ENCODE results near the gene KIF13A. TPM values are rescaled to one million over a fixed set of nuclear protein-coding genes. Genes with fewer than 3 reads are reported as not detected.

The KIF13A gene
- total RNA-seq, 1 experiment from 2014 or later = 0.07 TPM

GRCh38 chr6:17728551-17729222, 258.7 kb downstream of the KIF13A start:
- no peaks in the 10 kb centered on the region for H3K27me3 ChIP-seq (ENCODE audit: low read length)
- H3K4me2 ChIP-seq (ENCODE audit: low read depth, low read length, poor library complexity, severe bottlenecking) = no peak overlapping the region
- H3K4me3 ChIP-seq (ENCODE audit: low read length) = no peak overlapping the region
- H4K20me1 ChIP-seq (ENCODE audit: insufficient read depth, low read depth, low read length) = no peaks in the 10 kb centered on the region
- no peak overlapping the region for H2AFZ ChIP-seq (ENCODE audit: low read length)
- H3K9ac ChIP-seq (ENCODE audit: low read length) = no peak overlapping the region
- no peaks in the 10 kb centered on the region for H3K36me3 ChIP-seq (ENCODE audit: insufficient read depth, low read length)
- no peaks in the 10 kb centered on the region for H3K9me2 ChIP-seq (replicated peaks; ENCODE audit: insufficient read depth, low read length)
- H3K4me1 ChIP-seq (ENCODE audit: low read length) = no peaks in the 10 kb centered on the region
- H3K9me3 ChIP-seq (ENCODE audit: low read length) = no peaks in the 10 kb centered on the region
- no peaks in the 10 kb centered on the region for H3K79me2 ChIP-seq (ENCODE audit: low read length)
- DNase-seq = no peak
- no peak overlapping the region for H3K27ac ChIP-seq (ENCODE audit: low read length)

- H3K27me3 ChIP-seq (ENCODE audit: low read length) = no peaks in the 10 kb centered on the region
- no peaks in the 10 kb centered on the region for H3K79me2 ChIP-seq (ENCODE audit: low read length)
- DNase-seq = no peak
- no peak overlapping the region for H3K27ac ChIP-seq (ENCODE audit: low read length)
- H2AFZ ChIP-seq (ENCODE audit: low read length) = no peak overlapping the region
- no peak overlapping the region for H3K9ac ChIP-seq (ENCODE audit: low read length)
- no peaks in the 10 kb centered on the region for H3K9me3 ChIP-seq (ENCODE audit: low read length)
- no peaks in the 10 kb centered on the region for H4K20me1 ChIP-seq (ENCODE audit: insufficient read depth, low read depth, low read length)
- H3K4me2 ChIP-seq (ENCODE audit: low read depth, low read length, poor library complexity, severe bottlenecking) = no peak overlapping the region
- no peaks in the 10 kb centered on the region for H3K4me1 ChIP-seq (ENCODE audit: low read length)
- no peak overlapping the region for H3K4me3 ChIP-seq (ENCODE audit: low read length)
- no peaks in the 10 kb centered on the region for H3K9me2 ChIP-seq (replicated peaks; ENCODE audit: insufficient read depth, low read length)
- no peaks in the 10 kb centered on the region for H3K36me3 ChIP-seq (ENCODE audit: insufficient read depth, low read length)
Measured at GRCh38 chr6:17725083-17725482, 262.4 kb downstream of the KIF13A start.

- no peak overlapping the region for H3K9ac ChIP-seq (ENCODE audit: low read length)
Measured at GRCh38 chr6:17724341-17724740, 263.1 kb downstream of the KIF13A start.

GRCh38 chr6:17721671-17722070, 265.8 kb downstream of the KIF13A start:
- no peak overlapping the region for H3K27ac ChIP-seq (ENCODE audit: low read length)
- no peaks in the 10 kb centered on the region for H4K20me1 ChIP-seq (ENCODE audit: insufficient read depth, low read depth, low read length)
- H3K4me2 ChIP-seq (ENCODE audit: low read depth, low read length, poor library complexity, severe bottlenecking) = no peak overlapping the region
- H2AFZ ChIP-seq (ENCODE audit: low read length) = no peak overlapping the region
- DNase-seq = no peak
- H3K4me1 ChIP-seq (ENCODE audit: low read length) = no peaks in the 10 kb centered on the region
- H3K27me3 ChIP-seq (ENCODE audit: low read length) = no peaks in the 10 kb centered on the region
- H3K4me3 ChIP-seq (ENCODE audit: low read length) = no peak overlapping the region
- no peaks in the 10 kb centered on the region for H3K9me3 ChIP-seq (ENCODE audit: low read length)
- no peaks in the 10 kb centered on the region for H3K79me2 ChIP-seq (ENCODE audit: low read length)
- no peaks in the 10 kb centered on the region for H3K9me2 ChIP-seq (replicated peaks; ENCODE audit: insufficient read depth, low read length)
- no peak overlapping the region for H3K9ac ChIP-seq (ENCODE audit: low read length)
- H3K36me3 ChIP-seq (ENCODE audit: insufficient read depth, low read length) = no peaks in the 10 kb centered on the region

More at GRCh38 chr6:17724341-17724740, 263.1 kb downstream of the KIF13A start:
- no peak overlapping the region for H3K4me3 ChIP-seq (ENCODE audit: low read length)
- H2AFZ ChIP-seq (ENCODE audit: low read length) = no peak overlapping the region
- no peak overlapping the region for H3K27ac ChIP-seq (ENCODE audit: low read length)
- H3K4me1 ChIP-seq (ENCODE audit: low read length) = no peaks in the 10 kb centered on the region
- H3K27me3 ChIP-seq (ENCODE audit: low read length) = no peaks in the 10 kb centered on the region
- H3K9me2 ChIP-seq (replicated peaks; ENCODE audit: insufficient read depth, low read length) = no peaks in the 10 kb centered on the region
- H3K79me2 ChIP-seq (ENCODE audit: low read length) = no peaks in the 10 kb centered on the region
- H3K4me2 ChIP-seq (ENCODE audit: low read depth, low read length, poor library complexity, severe bottlenecking) = no peak overlapping the region
- H3K36me3 ChIP-seq (ENCODE audit: insufficient read depth, low read length) = no peaks in the 10 kb centered on the region
- H3K9me3 ChIP-seq (ENCODE audit: low read length) = no peaks in the 10 kb centered on the region
- no peak for DNase-seq
- no peaks in the 10 kb centered on the region for H4K20me1 ChIP-seq (ENCODE audit: insufficient read depth, low read depth, low read length)

GRCh38 chr6:17719323-17720041, 268.0 kb downstream of the KIF13A start:
- no peak overlapping the region for H3K4me3 ChIP-seq (ENCODE audit: low read length)
- H3K4me2 ChIP-seq (ENCODE audit: low read depth, low read length, poor library complexity, severe bottlenecking) = no peak overlapping the region
- no peaks in the 10 kb centered on the region for H3K9me2 ChIP-seq (replicated peaks; ENCODE audit: insufficient read depth, low read length)
- H3K4me1 ChIP-seq (ENCODE audit: low read length) = no peaks in the 10 kb centered on the region
- no peak for DNase-seq
- no peaks in the 10 kb centered on the region for H3K9me3 ChIP-seq (ENCODE audit: low read length)
- H3K9ac ChIP-seq (ENCODE audit: low read length) = no peak overlapping the region
- no peaks in the 10 kb centered on the region for H4K20me1 ChIP-seq (ENCODE audit: insufficient read depth, low read depth, low read length)
- no peak overlapping the region for H2AFZ ChIP-seq (ENCODE audit: low read length)
- no peak overlapping the region for H3K27ac ChIP-seq (ENCODE audit: low read length)
- no peaks in the 10 kb centered on the region for H3K27me3 ChIP-seq (ENCODE audit: low read length)
- H3K79me2 ChIP-seq (ENCODE audit: low read length) = no peaks in the 10 kb centered on the region
- H3K36me3 ChIP-seq (ENCODE audit: insufficient read depth, low read length) = no peaks in the 10 kb centered on the region

- H3K4me1 ChIP-seq (ENCODE audit: low read length) = no peaks in the 10 kb centered on the region
- no peak overlapping the region for H2AFZ ChIP-seq (ENCODE audit: low read length)
- H3K9me3 ChIP-seq (ENCODE audit: low read length) = no peaks in the 10 kb centered on the region
Measured at GRCh38 chr6:17716221-17716620, 271.2 kb downstream of the KIF13A start.

GRCh38 chr6:17714879-17715851, 272.3 kb downstream of the KIF13A start:
- Histone ChIP-seq H3K79me2 (ENCODE audit: low read length) (no peaks in the 10 kb centered on the region), H3K4me1 (ENCODE audit: low read length) (no peaks in the 10 kb centered on the region), H3K4me2 (ENCODE audit: low read depth, low read length, poor library complexity, severe bottlenecking) (no peak overlapping the region), H2AFZ (ENCODE audit: low read length) (no peak overlapping the region), H3K27ac (ENCODE audit: low read length) (no peak overlapping the region), H4K20me1 (ENCODE audit: insufficient read depth, low read depth, low read length) (no peaks in the 10 kb centered on the region), H3K36me3 (ENCODE audit: insufficient read depth, low read length) (no peaks in the 10 kb centered on the region), H3K9me3 (ENCODE audit: low read length) (no peaks in the 10 kb centered on the region), H3K27me3 (ENCODE audit: low read length) (no peaks in the 10 kb centered on the region), H3K4me3 (ENCODE audit: low read length) (no peak overlapping the region), H3K9me2 (replicated peaks; ENCODE audit: insufficient read depth, low read length) (no peaks in the 10 kb centered on the region), H3K9ac (ENCODE audit: low read length) (no peak overlapping the region)
- no peak for DNase-seq

More at GRCh38 chr6:17716221-17716620, 271.2 kb downstream of the KIF13A start:
- no peaks in the 10 kb centered on the region for H3K9me2 ChIP-seq (replicated peaks; ENCODE audit: insufficient read depth, low read length)
- H3K27me3 ChIP-seq (ENCODE audit: low read length) = no peaks in the 10 kb centered on the region
- no peak overlapping the region for H3K9ac ChIP-seq (ENCODE audit: low read length)
- H3K27ac ChIP-seq (ENCODE audit: low read length) = no peak overlapping the region
- no peaks in the 10 kb centered on the region for H3K79me2 ChIP-seq (ENCODE audit: low read length)
- H3K4me2 ChIP-seq (ENCODE audit: low read depth, low read length, poor library complexity, severe bottlenecking) = no peak overlapping the region
- no peaks in the 10 kb centered on the region for H4K20me1 ChIP-seq (ENCODE audit: insufficient read depth, low read depth, low read length)
- H3K36me3 ChIP-seq (ENCODE audit: insufficient read depth, low read length) = no peaks in the 10 kb centered on the region
- H3K4me3 ChIP-seq (ENCODE audit: low read length) = no peak overlapping the region
- no peak for DNase-seq

- H3K4me2 ChIP-seq (ENCODE audit: low read depth, low read length, poor library complexity, severe bottlenecking) = no peak overlapping the region
- no peaks in the 10 kb centered on the region for H3K79me2 ChIP-seq (ENCODE audit: low read length)
- no peak overlapping the region for H3K27ac ChIP-seq (ENCODE audit: low read length)
- H3K4me3 ChIP-seq (ENCODE audit: low read length) = no peak overlapping the region
- no peak overlapping the region for H2AFZ ChIP-seq (ENCODE audit: low read length)
- H3K9me2 ChIP-seq (replicated peaks; ENCODE audit: insufficient read depth, low read length) = no peaks in the 10 kb centered on the region
- H4K20me1 ChIP-seq (ENCODE audit: insufficient read depth, low read depth, low read length) = no peaks in the 10 kb centered on the region
- no peaks in the 10 kb centered on the region for H3K4me1 ChIP-seq (ENCODE audit: low read length)
- H3K9ac ChIP-seq (ENCODE audit: low read length) = no peak overlapping the region
- DNase-seq = no peak
- no peaks in the 10 kb centered on the region for H3K27me3 ChIP-seq (ENCODE audit: low read length)
- no peaks in the 10 kb centered on the region for H3K36me3 ChIP-seq (ENCODE audit: insufficient read depth, low read length)
- H3K9me3 ChIP-seq (ENCODE audit: low read length) = no peaks in the 10 kb centered on the region
Measured at GRCh38 chr6:17714177-17714576, 273.3 kb downstream of the KIF13A start.

Data from Karpas-422 (cell line).